ENCODE results near the gene PIGH.

GRCh38 chr14:67569651-67570290 is 30.3 kb downstream of the PIGH start:
- TF ChIP-seq MXI1 (IDR thresholded peaks at IDR 0.05; ENCODE audit: low read depth, low read length) (no peak), NFIC (IDR thresholded peaks at IDR 0.05; ENCODE audit: low read depth, low read length) (no peak), CTCF (IDR thresholded peaks at IDR 0.05 in 2 of 3, conservative IDR thresholded peaks at IDR 0.05 in 1 of 3; ENCODE audit: control insufficient read depth in 2 of 3, extremely low read depth in 1 of 3, insufficient read depth in 1 of 3, low read depth in 3 of 3, low read length in 3 of 3) (no peak)
